Lower leg skin (tissue), 4 donors: ENCODE data around the gene SAFB2. TPM values are rescaled to one million over a fixed set of nuclear protein-coding genes. Genes with fewer than 3 reads are reported as not detected.
A peak's percentile ranks its signal among the peaks of the same experiment; 100 is the strongest.

ENCODE experiments used
- DNase-seq, 2 donors: peaks; one replicate each; pipeline ENCODE4 v3.0.0-alpha.2; 2019; ENCODE audit warnings: low spot score in 2 of 2
- H3K4me3 ChIP-seq: fragments of 200-600 bp; sonication (generic); 2 replicates; pipeline ENCODE4 v1.5.1; 2017; ENCODE audit warnings: mild to moderate bottlenecking, low read depth; ENCODE audit not compliant: poor library complexity, severe bottlenecking
- CTCF ChIP-seq, 3 donors: fragments of 450-650 bp; IDR thresholded peaks; one replicate each; pipeline ENCODE4 v1.5.1; 2016; ENCODE audit warnings: antibody characterized with exemption in 3 of 3, mild to moderate bottlenecking in 3 of 3, moderate library complexity in 2 of 3
- POLR2A ChIP-seq, 2 donors: fragments of 450-650 bp; IDR thresholded peaks; one replicate each; pipeline ENCODE4 v1.6.1; 2016 to 2017; ENCODE audit warnings: antibody characterized with exemption in 2 of 2, mild to moderate bottlenecking in 1 of 2, moderate library complexity in 1 of 2
- WGBS, 2 donors: methylation state at CpG; one replicate each; pipeline ENCODE4 v1.1.5; 2018; 5-methylcytosine and 5-hydroxymethylcytosine counted together
- intact Hi-C: fragments of 100-400 bp; cut with DNase I; formaldehyde crosslinking; loops from one replicate; pipeline ENCODE4 v1.15.0; 2023; ENCODE audit warnings: low total_unique reads
- total RNA-seq, 4 donors: library from RNA; depleted of rRNA; stranded (reverse); fragments of >200 nt; gene quantifications; one replicate each; pipeline ENCODE4 v1.1.0, GENCODE V29; 2016

The SAFB2 gene
- total RNA-seq, 4 donors from 2014 or later: 14.0 to 51.2 (median 28.7) TPM

GRCh38 chr19:5642204-5642603 is 19.6 kb upstream of the SAFB2 start:
- H3K4me3 ChIP-seq: no peak overlapping the region
- intact Hi-C loops: no loop called here
- WGBS, 2 donors: 86 to 95% methylated on average over 2 of the region's 2 CpGs
- DNase-seq: peak in 1 of 2 donors; percentile 34
- TF ChIP-seq POLR2A (IDR thresholded peaks at IDR 0.05): no peak
- TF ChIP-seq CTCF (IDR thresholded peaks at IDR 0.05): no peak

GRCh38 chr19:5641171-5641570 is 18.6 kb upstream of the SAFB2 start:
- WGBS, 2 donors: 67 to 72% methylated on average over 4 of the region's 4 CpGs
- TF ChIP-seq CTCF (IDR thresholded peaks at IDR 0.05) (no peak), POLR2A (IDR thresholded peaks at IDR 0.05) (no peak)
- no peak overlapping the region for H3K4me3 ChIP-seq
- DNase-seq: peak in 1 of 2 donors; percentile 29
- intact Hi-C loops: no loop called here

GRCh38 chr19:5637971-5638370 is 15.4 kb upstream of the SAFB2 start:
- TF ChIP-seq CTCF (IDR thresholded peaks at IDR 0.05): no peak
- no peak for TF ChIP-seq POLR2A (IDR thresholded peaks at IDR 0.05)
- intact Hi-C loops: no loop called here
- peak in 1 of 2 donors; percentile 18 for DNase-seq
- WGBS, 2 donors: 43 to 56% methylated on average over 1 of the region's 1 CpG
- no peak overlapping the region for H3K4me3 ChIP-seq

- H3K4me3 ChIP-seq: no peak overlapping the region
- no peak for TF ChIP-seq POLR2A (IDR thresholded peaks at IDR 0.05)
- no peak for TF ChIP-seq CTCF (IDR thresholded peaks at IDR 0.05)
- intact Hi-C loops: no loop called here
- 79 to 84% methylated on average over 6 of the region's 6 CpGs for WGBS, 2 donors
- peak in 1 of 2 donors; percentile 23 for DNase-seq
Measured at GRCh38 chr19:5635427-5635826, 12.9 kb upstream of the SAFB2 start.

- no peak overlapping the region for H3K4me3 ChIP-seq
- WGBS, 2 donors: 79% methylated on average over 5 of the region's 5 CpGs
- DNase-seq: peak in 1 of 2 donors; percentile 14
- TF ChIP-seq CTCF (IDR thresholded peaks at IDR 0.05) (no peak), POLR2A (IDR thresholded peaks at IDR 0.05) (no peak)
- intact Hi-C loops: no loop called here
Measured at GRCh38 chr19:5632657-5633056, 10.1 kb upstream of the SAFB2 start.

GRCh38 chr19:5632241-5632612 is 9.7 kb upstream of the SAFB2 start:
- no peak for TF ChIP-seq CTCF (IDR thresholded peaks at IDR 0.05)
- TF ChIP-seq POLR2A (IDR thresholded peaks at IDR 0.05): no peak
- intact Hi-C loops: no loop called here
- no peak for DNase-seq
- H3K4me3 ChIP-seq: no peak overlapping the region
- 69 to 76% methylated on average over 4 of the region's 4 CpGs for WGBS, 2 donors
